A549 (cell line): Measurements from ENCODE around the gene BNIPL.

Experiments
- EP300 ChIP-seq, 2 experiments: fragments of >200 bp; sonication (Bioruptor Twin); formaldehyde crosslinking; IDR thresholded peaks; 2 replicates in 1 of 2; 3 replicates in 1 of 2; pipeline ENCODE4 v1.6.1; 2016 to 2017
- FOSB ChIP-seq: fragments of 250-450 bp; sonication (Bioruptor Pico); IDR thresholded peaks from 2 replicates; pipeline ENCODE4 v1.5.0; 2020; ENCODE audit warnings: mild to moderate bottlenecking, moderate library complexity
- JUN ChIP-seq, 2 experiments: fragments of >200 bp; sonication (Bioruptor Twin); formaldehyde crosslinking; IDR thresholded peaks; 2 replicates in 1 of 2; 3 replicates in 1 of 2; pipeline ENCODE4 v1.6.1; 2016 to 2017
- POLR2A ChIP-seq: IDR thresholded peaks from 2 replicates; pipeline ENCODE4 v1.6.1; 2012; ENCODE audit warnings: mild to moderate bottlenecking, low read length
- RAD21 ChIP-seq, 2 experiments: fragments of >200 bp in 1 of 2; sonication (Bioruptor Twin) in 1 of 2; formaldehyde crosslinking in 1 of 2; IDR thresholded peaks in 1 of 2; conservative IDR thresholded peaks in 1 of 2; 2 replicates in 1 of 2; 3 replicates in 1 of 2; pipeline ENCODE4 v1.6.1; 2012 to 2018; ENCODE audit warnings: inconsistent platforms in 1 of 2
- ZFP36 ChIP-seq: fragments of 450-650 bp; IDR thresholded peaks from 2 replicates; pipeline ENCODE4 v1.6.1; 2014; ENCODE audit warnings: borderline replicate concordance; ENCODE audit not compliant: partially characterized antibody

DNA sequence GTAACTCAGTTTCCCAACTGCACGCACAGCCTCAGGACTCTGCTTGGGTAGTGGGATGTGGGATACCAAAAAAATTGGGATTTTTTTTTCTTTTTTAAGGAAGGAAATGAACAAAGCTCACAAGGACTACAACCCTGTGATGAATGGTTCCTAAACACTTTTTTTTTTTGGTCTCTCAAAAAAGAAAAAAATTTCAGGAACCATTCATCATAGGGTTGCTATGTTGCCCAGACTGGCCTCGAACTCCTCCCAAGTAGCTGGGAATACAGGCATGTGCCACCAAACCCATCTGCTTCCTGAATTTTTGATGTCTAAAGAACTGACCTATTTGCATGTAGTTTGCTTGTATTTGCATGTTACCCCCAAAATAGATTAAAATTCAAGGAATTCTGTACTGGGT, 36.5 kb upstream of the BNIPL start:
- no peak for TF ChIP-seq FOSB (CRISPR knock-in tag)
- TF ChIP-seq JUN (IDR thresholded peaks at IDR 0.05), result no peak
- no peak for TF ChIP-seq POLR2A
- no peak for TF ChIP-seq RAD21 (conservative IDR thresholded peaks at IDR 0.05 in 1 of 2, IDR thresholded peaks at IDR 0.05 in 1 of 2)
- TF ChIP-seq EP300 (IDR thresholded peaks at IDR 0.05), result no peak
- TF ChIP-seq ZFP36, result no peak
